CD4-positive, alpha-beta memory T cell (primary cell): ENCODE measurements around the gene DCPS. TPM values are rescaled to one million over a fixed set of nuclear protein-coding genes. Genes with fewer than 3 reads are reported as not detected.
A peak's percentile ranks its signal among the peaks of the same experiment; 100 is the strongest.

ENCODE experiments used
- CTCF ChIA-PET: fragments of 350-600 bp; sonication (Branson Sonifier 250); formaldehyde crosslinking; loops from one replicate; lab custom pipeline; 2021; ENCODE audit warnings: inconsistent platforms; ENCODE audit not compliant: partially characterized antibody; lab: Charles Lee
- POLR2A ChIA-PET: fragments of 350-600 bp; sonication (Branson Sonifier 250); formaldehyde crosslinking; loops from one replicate; lab custom pipeline; 2021; ENCODE audit not compliant: partially characterized antibody; lab: Charles Lee
- DNase-seq, 5 donors: peaks; one replicate each; pipeline versions ENCODE4 v3.0.0 to v3.0.0-alpha.2; 2020 to 2022; ENCODE audit warnings: mixed read lengths in 1 of 5
- H3K27ac ChIP-seq: one replicate; pipeline ENCODE4 v1.7.0; 2013; ENCODE audit warnings: low read depth, low read length
- H3K27me3 ChIP-seq: 2 replicates; pipeline ENCODE4 v1.7.0; 2013; ENCODE audit warnings: mild to moderate bottlenecking, low read length, moderate library complexity; ENCODE audit not compliant: insufficient read depth
- H3K36me3 ChIP-seq: 2 replicates; pipeline ENCODE4 v1.7.0; 2013; ENCODE audit warnings: mild to moderate bottlenecking, low read length, moderate library complexity; ENCODE audit not compliant: insufficient read depth
- H3K4me1 ChIP-seq: 2 replicates; pipeline ENCODE4 v1.7.0; 2013; ENCODE audit warnings: mild to moderate bottlenecking, low read length, moderate library complexity; ENCODE audit not compliant: insufficient read depth
- H3K4me3 ChIP-seq, 2 donors: one replicate each; pipeline ENCODE4 v1.7.0; 2013; ENCODE audit warnings: low read length in 2 of 2, mild to moderate bottlenecking in 1 of 2
- H3K9me3 ChIP-seq, 2 donors: one replicate each; pipeline ENCODE4 v1.7.0; 2013; ENCODE audit warnings: low read length in 2 of 2, control low read depth in 1 of 2; ENCODE audit not compliant: control insufficient read depth in 1 of 2
- H3K27ac Mint-ChIP-seq, 7 donors: one replicate each; pipeline ENCODE4 v1.8.0; 2020 to 2021; ENCODE audit warnings: mixed read lengths in 7 of 7, mild to moderate bottlenecking in 6 of 7, inconsistent platforms in 3 of 7, moderate library complexity in 3 of 7
- H3K27me3 Mint-ChIP-seq, 2 donors: one replicate each; pipeline ENCODE4 v1.8.0; 2020 to 2021; ENCODE audit warnings: mixed read lengths in 2 of 2
- H3K36me3 Mint-ChIP-seq, 2 donors: one replicate each; pipeline ENCODE4 v1.8.0; 2020 to 2021; ENCODE audit warnings: mixed read lengths in 2 of 2, inconsistent platforms in 1 of 2, mild to moderate bottlenecking in 1 of 2
- H3K4me1 Mint-ChIP-seq, 4 donors: one replicate each; pipeline ENCODE4 v1.8.0; 2020 to 2021; ENCODE audit warnings: mixed read lengths in 4 of 4, mild to moderate bottlenecking in 1 of 4
- H3K4me3 Mint-ChIP-seq, 8 donors: one replicate each; pipeline ENCODE4 v1.8.0; 2020 to 2021; ENCODE audit warnings: mixed read lengths in 8 of 8, mild to moderate bottlenecking in 7 of 8, moderate library complexity in 6 of 8, inconsistent platforms in 3 of 8
- H3K9me3 Mint-ChIP-seq, 8 donors: one replicate each; pipeline ENCODE4 v1.8.0; 2020 to 2021; ENCODE audit warnings: mixed read lengths in 8 of 8, mild to moderate bottlenecking in 5 of 8, inconsistent platforms in 3 of 8, moderate library complexity in 1 of 8
- intact Hi-C: fragments of 100-400 bp; cut with micrococcal nuclease; formaldehyde crosslinking; loops from one replicate; pipeline ENCODE4 v1.15.1; 2023
- polyA plus RNA-seq, 2 donors: library from polyadenylated mRNA; unstranded; fragments of 300-500 nt; fragmentation: Illumina TruSeq; gene quantifications; one replicate each; pipeline ENCODE4 v1.2.3, GENCODE V29; 2021
- total RNA-seq, 2 experiments: library from RNA; stranded (reverse); gene quantifications; one replicate each; pipeline ENCODE4 v1.2.3, GENCODE V29; 2021

DCPS gene
- total and polyA plus RNA-seq, 4 experiments from 2014 or later: 20.2 to 48.0 (median 30.7) TPM

DNA sequence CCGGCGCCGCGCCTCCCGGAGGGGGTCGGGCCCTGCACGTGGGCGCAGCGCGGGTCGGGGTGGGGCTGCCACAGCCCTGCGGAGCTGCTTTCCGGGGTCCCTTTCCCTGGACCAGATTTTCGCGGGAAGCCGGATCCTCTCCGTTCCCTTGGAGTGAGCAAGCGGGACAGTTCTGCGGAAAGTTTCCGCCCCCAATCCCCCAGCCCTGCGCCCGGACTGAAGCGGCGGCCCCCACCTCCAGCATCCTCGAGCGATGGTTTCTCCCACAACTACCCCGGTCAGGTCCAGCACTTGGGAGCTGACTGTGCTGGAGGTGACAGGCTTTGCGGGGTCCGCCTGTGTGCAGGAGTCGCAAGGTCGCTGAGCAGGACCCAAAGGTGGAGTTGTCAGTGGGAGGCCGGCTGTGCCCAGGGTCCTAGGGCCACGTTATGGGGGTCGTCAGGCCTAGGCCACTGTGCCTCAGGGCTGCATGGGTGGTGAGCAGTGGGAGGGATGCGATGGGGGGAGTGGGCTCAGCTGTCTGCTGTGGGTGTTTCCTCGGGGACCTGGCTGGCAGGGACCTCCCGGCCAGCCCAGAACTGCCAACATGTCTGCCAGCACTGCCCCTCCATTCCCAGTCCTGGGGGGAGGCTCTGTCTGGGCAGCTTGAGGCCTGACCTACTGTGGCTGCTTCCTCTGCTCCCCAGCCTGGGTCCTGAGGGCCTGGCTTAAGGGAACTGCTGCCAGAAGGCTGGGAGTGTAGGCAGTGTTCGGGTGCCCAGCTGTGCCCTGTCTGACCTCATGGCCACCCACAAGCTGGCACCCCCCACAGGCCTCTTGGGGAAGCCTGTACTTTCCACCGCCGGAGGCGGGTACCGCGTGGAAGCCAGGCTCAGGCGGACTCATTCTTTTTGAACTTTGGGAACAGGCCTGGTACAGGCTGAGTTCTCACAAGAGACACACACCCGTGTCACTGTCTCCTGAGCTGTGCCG, 52.4 kb downstream of the DCPS start:
- CTCF ChIA-PET: interaction anchor here (1.4 kb wide), 1 partner anchor 14 kb away, joined by 4 read pairs; no protein-coding TSS in a partner anchor
- H3K4me1 Mint-ChIP-seq: peaks cover 13 to 38% (median 18%) of the 10 kb centered on the region in 4 donors
- Histone ChIP-seq H3K4me3 (peak overlapping the region in 1 of 2 donors; percentile 46), H3K9me3 (no peaks in the 10 kb centered on the region), H3K27me3 (no peaks in the 10 kb centered on the region), H3K4me1 (peaks cover 20% of the 10 kb centered on the region), H3K36me3 (no peaks in the 10 kb centered on the region), H3K27ac (no peak overlapping the region)
- peak overlapping the region in 2 of 7 donors; percentile 14 to 52 for H3K27ac Mint-ChIP-seq
- peak overlapping the region; percentile 67 to 81 (median 76) for H3K4me3 Mint-ChIP-seq
- H3K9me3 Mint-ChIP-seq: no peaks in the 10 kb centered on the region
- peaks cover 0 to under 1% of the 10 kb centered on the region in 2 donors for H3K36me3 Mint-ChIP-seq
- H3K27me3 Mint-ChIP-seq: no peaks in the 10 kb centered on the region
- POLR2A ChIA-PET: interaction anchor here (0.6 to 1.4 kb wide), 9 partner anchors 16 to 764 kb away, joined by 3 to 4 read pairs (median 3); partner anchors contain the start of genes DCPS, FAM118B, FOXRED1 and HYLS1
- intact Hi-C loops: loop anchor here (5.0 kb wide), 2 partner anchors 44 to 74 kb away; partner anchors contain the start of gene TIRAP
- no peak for DNase-seq

DNA sequence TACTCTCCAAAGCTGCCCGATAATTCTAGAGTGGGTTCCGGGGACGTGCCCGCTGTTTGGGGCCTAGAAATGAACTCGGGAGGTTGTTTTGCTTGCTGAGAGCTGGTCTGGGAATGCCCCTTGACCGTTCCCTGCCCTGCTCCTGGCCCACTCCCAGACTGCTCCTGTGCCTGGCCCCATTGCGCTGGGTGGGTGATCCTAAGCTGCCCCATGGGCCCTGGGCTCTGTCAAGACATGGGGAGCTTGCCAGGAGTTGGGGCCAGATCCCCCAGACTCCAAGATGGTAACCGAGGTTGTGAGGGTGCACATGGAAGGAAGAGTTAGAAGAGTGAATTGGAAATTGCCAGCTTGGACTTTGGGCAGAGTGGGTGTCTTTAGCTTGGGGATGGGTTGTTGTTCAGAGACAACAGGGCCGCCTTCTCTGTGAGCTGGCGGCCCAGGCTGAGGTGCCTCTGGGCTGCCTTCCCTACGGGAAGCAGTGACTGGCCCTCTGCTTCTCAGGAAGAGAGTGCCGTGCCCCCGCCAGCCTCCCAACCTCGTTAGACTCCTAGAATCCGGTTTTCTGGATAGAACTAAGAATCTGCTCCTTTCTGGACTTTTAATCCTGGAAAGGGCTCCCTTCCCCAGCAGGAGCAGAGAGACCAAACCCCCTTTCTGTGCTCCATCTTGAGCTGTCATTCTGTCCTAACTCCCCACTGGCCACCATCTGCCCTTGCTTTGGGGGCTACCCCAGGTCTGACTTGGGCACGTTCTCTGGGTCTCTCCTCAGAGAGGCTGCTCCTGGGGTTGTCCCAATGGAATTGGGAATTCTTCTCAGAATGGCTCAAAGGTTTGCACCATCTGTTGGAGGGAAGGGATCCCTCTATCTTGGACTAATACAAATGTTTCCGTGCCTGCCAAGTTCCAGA, 53.4 kb downstream of the DCPS start:
- CTCF ChIA-PET: interaction anchor here (1.4 kb wide), 1 partner anchor 13 kb away, joined by 4 read pairs; no protein-coding TSS in a partner anchor
- Histone ChIP-seq H3K27me3 (no peaks in the 10 kb centered on the region), H3K36me3 (no peaks in the 10 kb centered on the region), H3K9me3 (no peaks in the 10 kb centered on the region), H3K4me1 (peaks cover 20% of the 10 kb centered on the region), H3K27ac (no peak overlapping the region), H3K4me3 (no peak overlapping the region)
- peak overlapping the region in 7 of 8 donors; percentile 40 to 81 (median 72) for H3K4me3 Mint-ChIP-seq
- no peaks in the 10 kb centered on the region for H3K9me3 Mint-ChIP-seq
- intact Hi-C loops: loop anchor here (5.0 kb wide), 2 partner anchors 45 to 75 kb away; partner anchors contain the start of gene TIRAP
- H3K4me1 Mint-ChIP-seq: peaks cover 13 to 37% (median 18%) of the 10 kb centered on the region in 4 donors
- H3K27ac Mint-ChIP-seq: peak overlapping the region in 2 of 7 donors; percentile 52 to 73
- POLR2A ChIA-PET: no interaction called here
- no peak for DNase-seq
- H3K27me3 Mint-ChIP-seq: no peaks in the 10 kb centered on the region
- H3K36me3 Mint-ChIP-seq: no peaks in the 10 kb centered on the region

DNA sequence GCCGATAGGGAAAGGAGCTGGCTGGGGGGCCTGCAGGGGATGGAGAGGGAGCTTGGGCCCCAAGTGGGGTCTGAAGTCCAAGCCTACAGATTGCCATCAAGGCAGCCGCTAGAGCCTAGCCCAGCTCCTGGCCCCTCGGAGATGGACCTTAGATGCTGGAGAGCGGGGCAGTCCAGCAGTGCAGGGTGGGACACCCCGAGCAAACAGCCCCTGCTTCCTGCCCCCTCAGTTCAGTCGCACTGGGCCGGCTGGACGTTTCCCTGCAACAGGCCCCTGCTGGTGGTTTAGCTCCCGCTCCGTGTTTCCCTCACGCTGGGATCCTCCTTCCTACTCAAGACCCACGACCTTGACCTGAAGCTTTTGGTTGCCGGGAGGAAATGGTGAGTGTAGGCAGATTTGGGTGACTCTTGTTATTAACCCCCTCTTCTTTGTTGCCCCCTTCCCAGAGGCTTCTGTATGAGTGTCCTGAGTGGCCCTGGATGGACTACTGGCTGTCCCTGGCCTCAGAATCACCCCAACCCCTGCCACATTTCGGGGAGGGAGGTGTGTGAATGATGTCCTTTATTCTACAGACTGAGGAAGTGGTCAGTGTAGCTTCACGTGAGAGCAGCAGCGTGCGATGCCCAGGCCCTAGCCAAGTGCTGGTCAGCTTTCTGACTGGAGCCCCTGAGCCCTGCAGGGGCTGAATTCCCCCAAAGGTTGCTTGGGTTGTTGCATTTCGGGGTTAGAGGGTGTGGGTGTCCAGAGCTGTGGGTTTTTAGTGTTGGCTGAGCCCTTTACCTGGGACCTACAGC, 54.3 kb downstream of the DCPS start:
- POLR2A ChIA-PET: no interaction called here
- Histone ChIP-seq H3K36me3 (no peaks in the 10 kb centered on the region), H3K9me3 (no peaks in the 10 kb centered on the region), H3K27me3 (no peaks in the 10 kb centered on the region), H3K4me3 (no peak overlapping the region), H3K4me1 (peaks cover 20% of the 10 kb centered on the region), H3K27ac (no peak overlapping the region)
- intact Hi-C loops: loop anchor here (5.0 kb wide), 2 partner anchors 46 to 76 kb away; partner anchors contain the start of gene TIRAP
- Mint-ChIP-seq H3K27me3 (no peaks in the 10 kb centered on the region), H3K4me3 (peak overlapping the region in 4 of 8 donors; percentile 62 to 76 (median 67)), H3K4me1 (peaks cover 10 to 28% (median 14%) of the 10 kb centered on the region in 4 donors), H3K27ac (peak overlapping the region in 2 of 7 donors; percentile 10 to 73), H3K36me3 (no peaks in the 10 kb centered on the region), H3K9me3 (no peaks in the 10 kb centered on the region)
- DNase-seq: no peak
- CTCF ChIA-PET: no interaction called here

DNA sequence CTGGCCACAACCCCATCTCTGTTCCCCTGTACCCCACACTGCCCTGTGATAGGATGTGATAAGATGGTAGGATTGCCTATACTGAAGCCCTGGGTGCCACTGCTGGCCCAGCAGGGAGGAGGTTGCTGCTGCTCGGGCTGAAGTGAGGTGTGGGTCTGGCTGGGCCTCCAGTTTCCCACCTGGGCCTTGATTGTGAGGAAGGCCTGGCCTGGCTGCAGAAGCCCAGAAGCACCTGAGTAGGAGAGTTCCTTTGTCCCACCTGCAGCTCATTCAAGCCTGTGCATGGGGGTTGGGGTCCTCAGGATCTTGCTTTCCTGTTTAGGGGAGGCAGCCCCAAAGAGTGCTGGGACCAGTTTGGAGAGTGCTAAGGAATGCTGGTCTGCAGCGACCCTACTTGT, 54.9 kb downstream of the DCPS start:
- Mint-ChIP-seq H3K27me3 (no peaks in the 10 kb centered on the region), H3K4me3 (no peak overlapping the region), H3K9me3 (no peaks in the 10 kb centered on the region), H3K4me1 (peaks cover 6 to 23% (median 9%) of the 10 kb centered on the region in 4 donors), H3K36me3 (no peaks in the 10 kb centered on the region), H3K27ac (no peak overlapping the region)
- Histone ChIP-seq H3K4me3 (no peak overlapping the region), H3K4me1 (peaks cover 17% of the 10 kb centered on the region), H3K9me3 (no peaks in the 10 kb centered on the region), H3K27me3 (no peaks in the 10 kb centered on the region), H3K36me3 (no peaks in the 10 kb centered on the region), H3K27ac (no peak overlapping the region)
- ChIA-PET POLR2A (no interaction called here), CTCF (no interaction called here)
- DNase-seq: no peak
- intact Hi-C loops: loop anchor here (5.0 kb wide), 2 partner anchors 46 to 76 kb away; partner anchors contain the start of gene TIRAP

DNA sequence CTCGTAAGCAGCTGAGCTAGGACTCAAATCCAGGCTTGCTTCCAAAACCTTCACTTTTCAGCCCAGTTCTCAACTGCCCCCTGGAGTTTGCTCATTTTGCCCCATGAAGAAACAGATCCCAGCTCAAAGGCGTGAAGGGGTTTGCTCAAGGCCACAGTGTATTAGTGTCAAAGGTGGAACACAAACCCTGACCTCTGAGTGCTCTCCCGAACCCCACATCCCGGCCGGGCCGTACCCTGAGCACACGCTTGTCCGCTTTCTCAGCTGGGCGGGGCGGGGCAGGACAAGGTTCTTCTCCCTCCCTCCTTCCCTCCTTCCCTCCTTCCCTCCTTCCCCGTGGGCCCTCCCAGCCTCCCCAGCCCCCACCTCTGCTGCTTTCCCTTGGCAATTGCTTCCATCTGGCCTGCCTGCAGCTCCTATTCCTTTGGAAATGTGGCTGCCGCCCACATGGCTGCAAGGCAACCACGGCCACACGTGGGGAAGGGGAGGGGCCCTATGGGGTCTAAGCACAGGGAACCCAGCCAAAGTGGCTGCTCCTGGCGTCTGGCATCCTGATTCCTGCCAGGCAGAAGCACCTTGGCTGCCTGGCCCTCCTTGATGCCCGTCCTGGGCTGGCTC, 55.7 kb downstream of the DCPS start:
- Histone ChIP-seq H3K4me1 (peaks cover 13% of the 10 kb centered on the region), H3K27ac (no peak overlapping the region), H3K9me3 (no peaks in the 10 kb centered on the region), H3K36me3 (no peaks in the 10 kb centered on the region), H3K27me3 (no peaks in the 10 kb centered on the region), H3K4me3 (no peak overlapping the region)
- H3K27ac Mint-ChIP-seq: no peak overlapping the region
- no peak for DNase-seq
- H3K9me3 Mint-ChIP-seq: no peaks in the 10 kb centered on the region
- ChIA-PET CTCF (no interaction called here), POLR2A (no interaction called here)
- H3K27me3 Mint-ChIP-seq: no peaks in the 10 kb centered on the region
- peaks cover 1 to 17% (median 5%) of the 10 kb centered on the region in 4 donors for H3K4me1 Mint-ChIP-seq
- H3K36me3 Mint-ChIP-seq: no peaks in the 10 kb centered on the region
- no peak overlapping the region for H3K4me3 Mint-ChIP-seq
- intact Hi-C loops: loop anchor here (5.0 kb wide), 2 partner anchors 47 to 77 kb away; partner anchors contain the start of gene TIRAP

DNA sequence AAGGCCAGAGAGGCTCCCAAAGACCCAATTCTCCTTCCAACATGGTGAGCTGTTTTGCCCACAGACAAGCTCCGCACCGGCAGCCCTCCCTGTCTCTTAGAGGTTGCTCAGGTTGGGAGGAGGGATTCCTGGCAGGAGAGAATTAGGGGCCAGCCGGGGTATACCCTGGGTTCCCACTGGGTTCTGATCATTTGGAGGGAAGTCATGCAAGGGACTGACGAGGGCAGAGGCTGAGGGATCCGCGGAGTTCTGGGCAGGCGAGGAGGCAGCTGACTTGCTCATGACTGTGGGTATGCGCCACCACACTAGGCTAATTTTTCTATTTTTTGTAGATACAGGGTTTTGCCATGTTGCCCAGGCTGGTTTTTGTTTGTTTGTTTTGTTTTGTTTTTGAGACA, 56.2 kb downstream of the DCPS start:
- H3K4me3 ChIP-seq: no peak overlapping the region
- H3K4me1 ChIP-seq: peaks cover 8% of the 10 kb centered on the region
- Mint-ChIP-seq H3K4me3 (no peak overlapping the region), H3K27ac (peak overlapping the region in 1 of 7 donors; percentile 29), H3K9me3 (no peaks in the 10 kb centered on the region), H3K36me3 (no peaks in the 10 kb centered on the region), H3K4me1 (peaks cover 0 to 12% (median 1%) of the 10 kb centered on the region in 4 donors), H3K27me3 (no peaks in the 10 kb centered on the region)
- H3K27me3 ChIP-seq: no peaks in the 10 kb centered on the region
- DNase-seq: no peak
- ChIA-PET CTCF (no interaction called here), POLR2A (no interaction called here)
- no peaks in the 10 kb centered on the region for H3K36me3 ChIP-seq
- H3K27ac ChIP-seq: no peak overlapping the region
- intact Hi-C loops: no loop called here
- H3K9me3 ChIP-seq: no peaks in the 10 kb centered on the region
